HG02571 (cell line): ENCODE data around the gene SV2C.

ENCODE experiments used
- ATAC-seq: cut with Tn5 transposase; IDR thresholded peaks from one replicate; pipeline ENCODE4 v1.9.1; 2021; ENCODE audit warnings: mild to moderate bottlenecking, moderate library complexity; ENCODE audit not compliant: unreplicated experiment

SV2C gene

GRCh38 chr5:76376148-76376865, 293.1 kb downstream of the SV2C start:
- ATAC-seq: no peak

GRCh38 chr5:76376866-76377230, 293.7 kb downstream of the SV2C start:
- ATAC-seq: no peak

DNA sequence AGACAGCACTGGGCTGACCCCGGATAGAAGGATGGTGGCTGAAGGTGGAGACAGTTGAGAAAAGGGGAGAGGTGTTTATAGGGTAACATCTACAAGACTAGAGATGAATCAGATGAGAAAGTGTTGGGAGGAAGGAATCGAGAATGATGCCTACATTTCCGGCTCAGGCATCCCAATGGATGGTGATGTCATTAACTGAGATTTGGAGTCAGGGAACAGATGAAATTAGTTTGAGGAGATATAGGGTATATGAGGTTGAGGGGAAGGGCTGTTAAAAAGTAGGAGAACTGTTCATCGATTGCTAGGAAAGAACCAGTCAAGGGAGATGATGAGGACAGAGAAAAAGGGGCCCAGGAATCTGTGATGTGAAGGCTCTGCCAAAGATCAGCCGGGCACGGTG, 295.2 kb downstream of the SV2C start:
- ATAC-seq: no peak

DNA sequence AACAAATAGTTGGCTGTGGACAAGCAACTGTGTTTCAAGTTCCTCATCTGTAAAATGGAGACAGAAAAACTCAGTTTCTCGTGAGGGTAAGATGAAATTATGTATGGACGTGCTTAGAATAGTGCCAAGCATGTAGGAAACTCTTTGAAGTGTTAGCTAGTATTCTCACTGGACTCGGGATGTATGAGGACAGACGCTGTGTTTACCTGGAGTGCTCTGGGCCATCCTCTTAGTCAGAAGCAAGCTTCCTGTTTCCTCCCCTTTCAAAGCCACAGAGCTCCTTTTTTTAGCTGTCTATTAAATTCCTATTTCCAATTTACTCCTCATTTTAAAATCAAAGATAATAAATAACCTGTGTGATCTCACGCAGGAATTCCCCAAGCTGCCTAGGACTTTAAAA, 296.1 kb downstream of the SV2C start:
- ATAC-seq: no peak

GRCh38 chr5:76379855-76380254, 296.7 kb downstream of the SV2C start:
- ATAC-seq: no peak

DNA sequence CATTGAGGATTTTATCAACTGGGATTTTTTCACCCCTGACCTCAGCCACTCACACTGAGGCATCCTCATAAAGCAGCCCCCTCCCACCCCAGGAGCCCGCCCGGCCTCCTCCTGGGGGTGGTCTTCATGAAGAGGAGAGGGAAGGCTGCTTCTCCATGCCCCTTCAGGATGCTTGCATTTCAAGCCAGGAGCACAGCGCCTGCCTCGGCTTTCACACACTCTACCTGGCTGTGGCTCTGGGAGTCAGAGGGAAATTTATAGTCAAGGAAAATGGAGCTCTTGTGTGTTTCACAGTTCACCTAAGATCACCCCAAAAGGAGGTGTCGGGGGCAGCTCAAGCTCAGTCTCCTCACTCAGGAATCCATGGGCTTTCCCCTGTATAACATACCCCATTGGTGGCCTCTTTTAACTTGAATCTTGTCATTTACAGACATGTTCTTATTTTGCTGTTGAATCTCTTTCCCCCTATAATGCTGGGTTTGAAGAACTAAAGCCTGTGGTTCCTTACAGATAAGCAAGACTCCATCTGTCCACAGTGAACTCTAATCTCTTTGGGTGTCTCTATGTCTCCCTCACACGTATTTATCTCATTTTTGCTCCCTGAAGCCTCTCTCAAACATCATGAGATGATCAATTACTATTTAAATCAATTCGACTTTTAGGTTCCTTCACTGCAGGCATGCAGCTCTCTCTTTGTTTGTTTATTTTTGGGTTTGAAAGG, 297.3 kb downstream of the SV2C start:
- no peak for ATAC-seq

- ATAC-seq: no peak
These were observed 300.1 kb downstream of the SV2C start for GRCh38 chr5:76383126-76383832.

DNA sequence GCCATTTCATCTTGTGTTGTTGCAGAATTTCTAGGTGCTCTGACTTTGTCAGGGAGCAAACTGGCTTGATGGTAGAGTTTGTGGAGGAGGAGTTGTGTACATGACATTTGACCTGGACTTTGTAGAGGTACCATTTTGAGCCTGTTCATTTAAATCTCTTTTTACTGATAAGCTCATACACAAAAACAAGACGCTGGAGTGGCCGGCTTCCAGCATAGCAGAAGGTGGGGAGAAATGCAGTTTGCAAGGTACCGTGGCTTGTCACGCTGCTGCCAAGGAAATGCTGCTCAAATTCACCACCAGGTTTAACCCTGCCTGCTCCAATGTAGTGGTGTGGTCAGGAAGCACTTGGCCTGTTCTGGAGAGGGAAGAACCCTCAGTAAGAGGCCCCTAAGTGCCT, 301.0 kb downstream of the SV2C start:
- ATAC-seq: no peak

DNA sequence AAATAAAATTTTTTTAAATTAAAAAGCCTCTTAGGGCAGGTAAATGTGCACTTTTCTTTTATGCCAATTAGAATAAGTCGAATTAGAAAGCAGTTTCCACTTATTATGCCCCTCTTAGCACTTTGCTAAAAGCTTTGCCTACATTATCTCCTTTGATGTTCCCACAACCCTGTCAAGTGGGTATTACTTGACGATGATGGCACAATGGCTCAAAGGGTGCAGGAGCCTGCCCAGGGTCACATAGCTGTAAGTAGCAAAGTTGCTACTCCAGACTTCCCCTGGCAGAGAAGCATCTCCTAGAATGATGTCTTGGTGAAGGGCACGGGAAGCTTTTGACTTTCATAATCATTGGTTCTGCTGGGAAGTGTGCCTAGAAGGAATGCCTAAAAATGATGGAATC, 301.5 kb downstream of the SV2C start:
- no peak for ATAC-seq

DNA sequence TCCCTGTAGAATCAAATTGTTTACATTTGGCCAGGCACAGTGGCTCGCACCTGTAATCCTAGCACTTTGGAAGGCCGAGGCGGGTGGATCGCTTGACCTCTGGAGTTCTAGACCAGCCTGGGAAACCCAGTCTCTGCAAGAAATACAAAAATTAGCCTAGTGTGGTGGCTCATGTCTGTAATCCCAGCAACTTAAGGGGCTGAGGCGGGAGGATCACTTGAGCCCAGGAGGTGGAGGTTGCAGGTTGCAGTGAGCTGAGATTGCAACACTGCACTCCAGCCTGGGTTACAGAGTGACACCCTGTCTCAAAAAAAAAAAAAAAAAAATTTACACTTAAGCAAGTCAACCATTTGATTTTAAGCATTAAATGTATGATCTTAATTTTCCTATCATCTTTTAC, 302.4 kb downstream of the SV2C start:
- ATAC-seq: no peak

GRCh38 chr5:76386360-76386759, 303.2 kb downstream of the SV2C start:
- ATAC-seq: no peak

DNA sequence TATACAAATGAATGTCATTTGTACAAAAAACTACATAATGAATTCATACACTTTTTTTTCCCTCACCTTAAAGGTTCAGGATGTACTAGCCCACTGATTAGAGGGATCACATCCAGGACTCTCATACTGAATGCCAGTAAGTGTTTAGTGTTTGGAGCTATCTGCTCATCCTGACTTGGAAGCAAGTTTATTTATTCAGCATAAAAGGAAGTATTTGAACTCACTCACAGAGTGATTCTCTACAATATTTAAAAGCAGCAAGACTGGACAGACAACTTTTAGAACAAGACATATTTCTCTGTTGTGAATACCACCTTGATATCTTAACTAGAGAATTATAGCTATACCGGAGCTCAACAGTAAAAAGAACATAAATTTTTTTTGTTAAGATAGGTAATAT, 305.1 kb downstream of the SV2C start:
- no peak for ATAC-seq

GRCh38 chr5:76388791-76389512, 305.8 kb downstream of the SV2C start:
- ATAC-seq: no peak

DNA sequence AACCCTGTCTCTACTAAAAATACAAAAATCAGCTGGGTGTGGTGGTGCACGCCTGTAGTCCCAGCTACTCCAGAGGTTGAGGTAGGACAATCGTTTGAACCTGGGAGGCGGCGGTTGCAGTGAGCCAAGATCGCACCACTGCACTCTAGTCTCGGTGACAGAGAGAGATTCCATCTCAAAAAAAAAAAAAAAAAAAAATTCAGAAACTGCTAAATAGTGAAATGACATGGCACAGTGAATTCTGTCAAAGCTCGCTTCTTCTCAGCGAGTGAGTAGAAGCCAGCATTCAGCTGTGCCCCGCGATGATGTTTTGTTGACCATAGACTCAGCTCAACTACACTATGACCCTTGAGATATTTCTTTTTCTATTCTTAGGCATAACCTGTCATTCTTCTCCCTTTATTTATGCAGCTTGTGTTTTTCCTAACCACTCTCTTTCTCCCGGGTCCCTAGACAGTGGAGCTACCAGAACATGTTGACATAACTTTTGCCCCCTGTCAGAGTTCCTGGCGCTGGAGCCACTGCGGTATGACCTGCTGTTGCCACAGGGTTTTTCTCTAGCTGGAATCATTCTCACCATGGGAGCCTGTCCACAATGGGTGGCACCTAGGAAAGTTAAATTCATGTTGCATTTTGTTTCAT, 306.5 kb downstream of the SV2C start:
- no peak for ATAC-seq

DNA sequence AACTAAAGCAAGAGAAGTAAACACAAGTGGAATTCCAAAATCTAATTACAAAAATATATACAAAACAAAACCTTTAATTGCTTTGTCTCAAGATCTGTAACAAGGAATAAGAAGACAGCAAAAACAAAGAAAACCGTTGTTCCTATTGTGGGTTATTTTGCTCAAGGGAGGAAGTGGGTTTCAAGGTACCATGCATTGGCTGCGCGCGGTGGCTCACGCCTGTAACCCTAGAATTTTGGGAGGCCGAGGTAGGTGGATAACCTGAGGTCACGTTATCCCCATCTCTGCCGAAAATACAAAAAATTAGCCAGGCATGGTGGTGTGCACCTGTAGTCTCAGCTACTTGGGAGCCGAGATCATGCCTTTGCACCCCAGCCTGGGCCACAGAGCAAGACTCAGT, 307.8 kb downstream of the SV2C start:
- no peak for ATAC-seq

- no peak for ATAC-seq
These were observed 310.0 kb downstream of the SV2C start for GRCh38 chr5:76393035-76393680.

- no peak for ATAC-seq
These were observed 314.0 kb downstream of the SV2C start for GRCh38 chr5:76397200-76397599.

- no peak for ATAC-seq
These were observed 316.1 kb downstream of the SV2C start for GRCh38 chr5:76399268-76399667.

DNA sequence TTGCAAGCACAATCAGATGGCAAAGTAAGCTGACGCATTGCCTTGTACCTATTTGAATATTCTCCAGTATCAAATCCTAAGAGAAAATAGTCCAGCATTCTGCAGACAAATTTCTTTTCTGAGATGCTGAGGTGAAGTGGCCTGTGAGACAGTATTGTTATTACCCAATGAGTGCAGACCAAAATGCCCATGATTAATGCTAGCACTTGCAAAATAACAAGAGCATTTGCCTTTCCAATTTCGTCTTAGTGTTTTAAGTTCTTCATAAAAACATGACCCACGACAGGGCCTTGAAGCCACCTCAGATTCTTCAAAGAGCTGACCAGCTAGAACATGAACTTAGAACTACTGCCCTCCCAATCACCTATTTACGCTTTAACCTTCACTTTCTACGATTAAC, 317.3 kb downstream of the SV2C start:
- no peak for ATAC-seq

GRCh38 chr5:76401801-76402250, 318.6 kb downstream of the SV2C start:
- ATAC-seq: peak; percentile 25
